Hepatocyte (in vitro differentiated cells): ENCODE data around the gene ZSCAN26.

Experiments
- CTCF ChIP-seq: fragments of 200-600 bp; sonication (generic); IDR thresholded peaks from 2 replicates; pipeline ENCODE4 v1.5.1; 2016; ENCODE audit warnings: antibody characterized with exemption, mild to moderate bottlenecking; ENCODE audit not compliant: poor library complexity
- EZH2 ChIP-seq: fragments of 200-600 bp; sonication (generic); IDR thresholded peaks from 2 replicates; pipeline ENCODE4 v1.6.1; 2016; ENCODE audit warnings: antibody characterized with exemption, mild to moderate bottlenecking, borderline replicate concordance

- TF ChIP-seq CTCF (no peak), EZH2 (no peak)
These were observed 48.7 kb downstream of the ZSCAN26 start for GRCh38 chr6:28315628-28316027.
